Body of pancreas (tissue), 4 donors: Measurements from ENCODE around the gene MLEC. TPM values are rescaled to one million over a fixed set of nuclear protein-coding genes. Genes with fewer than 3 reads are reported as not detected.

Experiments
- ATAC-seq: fragments of 150-250 bp; one replicate; pipeline ENCODE4 v1.9.1; 2016
- DNase-seq, 4 donors: peaks; one replicate each; pipeline ENCODE4 v3.0.0-alpha.2; 2019
- H3K27ac ChIP-seq, 4 donors: fragments of 200-600 bp; sonication (generic); 1 replicate in 3 of 4; 2 replicates in 1 of 4; pipeline versions ENCODE4 v1.5.1 to v1.6.1; 2016 to 2019; ENCODE audit warnings: mild to moderate bottlenecking in 1 of 4, mixed read lengths in 1 of 4, moderate library complexity in 1 of 4
- H3K27me3 ChIP-seq, 2 donors: fragments of 200-600 bp; sonication (generic); one replicate each; pipeline ENCODE4 v1.6.0; 2016; ENCODE audit warnings: mild to moderate bottlenecking in 1 of 2
- H3K36me3 ChIP-seq, 2 donors: fragments of 200-600 bp; sonication (generic); replicated peaks in 1 of 2; 2 replicates each; pipeline ENCODE4 v1.5.1; 2016; ENCODE audit warnings: low read depth in 2 of 2; ENCODE audit not compliant: insufficient read depth in 1 of 2
- H3K4me1 ChIP-seq: fragments of 200-600 bp; sonication (generic); one replicate; pipeline ENCODE4 v1.6.0; 2016
- H3K4me3 ChIP-seq, 2 donors: fragments of 200-600 bp; sonication (generic); 1 replicate in 1 of 2; 2 replicates in 1 of 2; pipeline ENCODE4 v1.5.1; 2016 to 2019
- H3K9me3 ChIP-seq, 3 donors: fragments of 200-600 bp; sonication (generic); 1 replicate in 2 of 3; 2 replicates in 1 of 3; pipeline ENCODE4 v1.5.1; 2016
- CTCF ChIP-seq, 7 experiments: fragments of 450-650 bp in 4 of 7; fragments of 200-600 bp in 3 of 7; sonication (generic) in 3 of 7; IDR thresholded peaks; one replicate each; pipeline ENCODE4 v1.5.1; 2016 to 2019; ENCODE audit warnings: antibody characterized with exemption in 7 of 7
- POLR2A ChIP-seq, 3 donors: fragments of 450-650 bp; IDR thresholded peaks; one replicate each; pipeline ENCODE4 v1.6.1; 2016; ENCODE audit warnings: antibody characterized with exemption in 3 of 3, mild to moderate bottlenecking in 2 of 3
- WGBS, 2 donors: methylation state at CpG; one replicate each; pipeline ENCODE4 v1.1.5; 2017; 5-methylcytosine and 5-hydroxymethylcytosine counted together
- intact Hi-C: fragments of 100-400 bp; cut with DNase I; formaldehyde crosslinking; loops from one replicate; pipeline ENCODE4 v1.15.1; 2023
- total RNA-seq, 2 donors: library from RNA; depleted of rRNA; stranded (reverse); fragments of >200 nt; gene quantifications; one replicate each; pipeline ENCODE4 v1.1.0, GENCODE V29; 2016

The MLEC gene
- total RNA-seq, 2 donors from 2014 or later: 54.7 to 107 TPM

- no peak overlapping the region for H3K4me3 ChIP-seq
- H3K27me3 ChIP-seq: no peaks in the 10 kb centered on the region
- intact Hi-C loops: no loop called here
- WGBS, 2 donors: 92 to 94% methylated on average over 10 of the region's 10 CpGs
- no peaks in the 10 kb centered on the region for H3K4me1 ChIP-seq
- ATAC-seq (no peak), DNase-seq (no peak)
- H3K27ac ChIP-seq: no peak overlapping the region
- H3K36me3 ChIP-seq: peaks cover 0 to 2% of the 10 kb centered on the region in 2 donors
- TF ChIP-seq POLR2A (IDR thresholded peaks at IDR 0.05) (no peak), CTCF (IDR thresholded peaks at IDR 0.05) (no peak)
- no peaks in the 10 kb centered on the region for H3K9me3 ChIP-seq
These were observed 47.3 kb downstream of the MLEC start for GRCh38 chr12:120734210-120734609.

- intact Hi-C loops: no loop called here
- WGBS, 2 donors: 89 to 93% methylated on average over 3 of the region's 3 CpGs
- DNase-seq: no peak
- no peak overlapping the region for H3K4me3 ChIP-seq
- H3K9me3 ChIP-seq: no peaks in the 10 kb centered on the region
- H3K27ac ChIP-seq: no peak overlapping the region
- no peaks in the 10 kb centered on the region for H3K4me1 ChIP-seq
- no peaks in the 10 kb centered on the region for H3K27me3 ChIP-seq
- TF ChIP-seq CTCF (IDR thresholded peaks at IDR 0.05) (no peak), POLR2A (IDR thresholded peaks at IDR 0.05) (no peak)
- ATAC-seq: no peak
- H3K36me3 ChIP-seq: peaks cover 0 to 2% of the 10 kb centered on the region in 2 donors
These were observed 48.2 kb downstream of the MLEC start for GRCh38 chr12:120735181-120735580.

- Histone ChIP-seq H3K4me1 (peaks cover 2% of the 10 kb centered on the region), H3K27ac (no peak overlapping the region), H3K36me3 (peaks cover 0 to 2% of the 10 kb centered on the region in 2 donors), H3K4me3 (no peak overlapping the region), H3K9me3 (no peaks in the 10 kb centered on the region), H3K27me3 (no peaks in the 10 kb centered on the region)
- no peak for TF ChIP-seq CTCF (IDR thresholded peaks at IDR 0.05)
- no peak for TF ChIP-seq POLR2A (IDR thresholded peaks at IDR 0.05)
- ATAC-seq (no peak), DNase-seq (no peak)
- 93 to 96% methylated on average over 15 to 35 of the region's 38 CpGs for WGBS, 2 donors
- intact Hi-C loops: no loop called here
These were observed 49.7 kb downstream of the MLEC start for GRCh38 chr12:120736404-120737331.

GRCh38 chr12:120737557-120738251, 50.8 kb downstream of the MLEC start:
- DNase-seq (no peak), ATAC-seq (no peak)
- 89 to 90% methylated on average over 3 to 22 of the region's 25 CpGs for WGBS, 2 donors
- intact Hi-C loops: no loop called here
- Histone ChIP-seq H3K4me3 (no peak overlapping the region), H3K4me1 (peaks cover 10% of the 10 kb centered on the region), H3K9me3 (no peaks in the 10 kb centered on the region), H3K27me3 (no peaks in the 10 kb centered on the region), H3K27ac (no peak overlapping the region), H3K36me3 (peaks cover 0 to 2% of the 10 kb centered on the region in 2 donors)
- TF ChIP-seq CTCF (IDR thresholded peaks at IDR 0.05) (no peak), POLR2A (IDR thresholded peaks at IDR 0.05) (no peak)
